ENCODE data around the gene MAP3K3. TPM values are rescaled to one million over a fixed set of nuclear protein-coding genes. Genes with fewer than 3 reads are reported as not detected.

The MAP3K3 gene
- total and polyA plus RNA-seq, 9 donors = 32.2 to 41.0 (median 36.3) TPM

DNA sequence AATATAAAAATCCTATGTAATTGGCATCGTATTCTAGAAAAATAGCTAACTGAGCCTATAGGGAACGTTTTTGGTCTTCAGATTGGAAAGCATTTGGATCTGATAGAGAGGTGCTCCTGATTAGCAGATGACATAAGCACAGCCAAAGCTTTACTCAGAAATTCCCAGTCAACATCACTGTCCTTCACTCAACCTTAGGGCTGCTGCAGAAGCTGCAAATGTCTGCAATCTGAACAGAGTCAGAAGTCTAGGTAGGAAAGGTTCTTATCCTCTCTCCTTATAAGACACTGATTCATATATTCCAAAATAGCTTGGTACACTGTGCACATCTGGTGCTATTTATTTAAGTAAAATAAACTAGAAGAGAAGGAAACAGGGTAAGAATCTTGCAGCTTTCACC lies 100.2 kb downstream of the MAP3K3 start:
- Histone ChIP-seq H3K27me3 (no peaks in the 10 kb centered on the region), H3K4me3 (no peak overlapping the region), H3K27ac (no peak overlapping the region), H3K9me3 (no peaks in the 10 kb centered on the region), H3K4me1 (ENCODE audit: insufficient read depth) (no peaks in the 10 kb centered on the region), H3K36me3 (no peaks in the 10 kb centered on the region)
- intact Hi-C loops (cut with DNase I) = no loop called here
- no peak for TF ChIP-seq POLR2A (IDR thresholded peaks at IDR 0.05)
- no peak for TF ChIP-seq EP300 (IDR thresholded peaks at IDR 0.05)
- TF ChIP-seq, protein P1, sequence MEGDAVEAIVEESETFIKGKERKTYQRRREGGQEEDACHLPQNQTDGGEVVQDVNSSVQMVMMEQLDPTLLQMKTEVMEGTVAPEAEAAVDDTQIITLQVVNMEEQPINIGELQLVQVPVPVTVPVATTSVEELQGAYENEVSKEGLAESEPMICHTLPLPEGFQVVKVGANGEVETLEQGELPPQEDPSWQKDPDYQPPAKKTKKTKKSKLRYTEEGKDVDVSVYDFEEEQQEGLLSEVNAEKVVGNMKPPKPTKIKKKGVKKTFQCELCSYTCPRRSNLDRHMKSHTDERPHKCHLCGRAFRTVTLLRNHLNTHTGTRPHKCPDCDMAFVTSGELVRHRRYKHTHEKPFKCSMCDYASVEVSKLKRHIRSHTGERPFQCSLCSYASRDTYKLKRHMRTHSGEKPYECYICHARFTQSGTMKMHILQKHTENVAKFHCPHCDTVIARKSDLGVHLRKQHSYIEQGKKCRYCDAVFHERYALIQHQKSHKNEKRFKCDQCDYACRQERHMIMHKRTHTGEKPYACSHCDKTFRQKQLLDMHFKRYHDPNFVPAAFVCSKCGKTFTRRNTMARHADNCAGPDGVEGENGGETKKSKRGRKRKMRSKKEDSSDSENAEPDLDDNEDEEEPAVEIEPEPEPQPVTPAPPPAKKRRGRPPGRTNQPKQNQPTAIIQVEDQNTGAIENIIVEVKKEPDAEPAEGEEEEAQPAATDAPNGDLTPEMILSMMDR (IDR thresholded peaks at IDR 0.05) = no peak
- DNase-seq = no peak
- 83 to 85% (median 84%) methylated on average over 2 of the region's 2 CpGs for WGBS, 3 donors

DNA sequence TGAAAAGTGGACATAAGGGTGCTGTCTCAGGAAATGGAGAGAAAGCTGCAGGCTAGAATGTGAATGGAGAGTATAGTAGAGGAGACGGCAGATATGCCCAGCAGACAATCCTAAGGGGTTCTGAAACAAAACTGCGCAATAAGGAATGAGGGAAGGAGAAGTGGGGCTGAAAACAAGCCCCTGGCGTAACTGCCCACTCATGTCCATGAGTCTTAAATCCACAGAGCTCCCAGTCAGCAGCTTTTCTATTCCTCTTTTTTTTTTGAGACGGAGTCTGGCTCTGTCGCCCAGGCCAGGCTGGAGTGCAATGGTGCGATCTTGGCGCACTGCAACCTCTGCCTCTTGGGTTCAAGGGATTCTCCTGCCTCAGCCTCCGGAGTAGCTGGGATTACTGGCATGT lies 113.5 kb downstream of the MAP3K3 start:
- Histone ChIP-seq H3K9me3 (no peaks in the 10 kb centered on the region), H3K36me3 (no peaks in the 10 kb centered on the region), H3K27ac (no peak overlapping the region), H3K4me3 (no peak overlapping the region), H3K27me3 (no peaks in the 10 kb centered on the region), H3K4me1 (ENCODE audit: insufficient read depth) (no peaks in the 10 kb centered on the region)
- DNase-seq = no peak
- WGBS, 3 donors = 94 to 97% (median 96%) methylated on average over 8 of the region's 8 CpGs
- intact Hi-C loops (cut with DNase I) = no loop called here
- TF ChIP-seq, protein P1 (IDR thresholded peaks at IDR 0.05) = no peak

DNA sequence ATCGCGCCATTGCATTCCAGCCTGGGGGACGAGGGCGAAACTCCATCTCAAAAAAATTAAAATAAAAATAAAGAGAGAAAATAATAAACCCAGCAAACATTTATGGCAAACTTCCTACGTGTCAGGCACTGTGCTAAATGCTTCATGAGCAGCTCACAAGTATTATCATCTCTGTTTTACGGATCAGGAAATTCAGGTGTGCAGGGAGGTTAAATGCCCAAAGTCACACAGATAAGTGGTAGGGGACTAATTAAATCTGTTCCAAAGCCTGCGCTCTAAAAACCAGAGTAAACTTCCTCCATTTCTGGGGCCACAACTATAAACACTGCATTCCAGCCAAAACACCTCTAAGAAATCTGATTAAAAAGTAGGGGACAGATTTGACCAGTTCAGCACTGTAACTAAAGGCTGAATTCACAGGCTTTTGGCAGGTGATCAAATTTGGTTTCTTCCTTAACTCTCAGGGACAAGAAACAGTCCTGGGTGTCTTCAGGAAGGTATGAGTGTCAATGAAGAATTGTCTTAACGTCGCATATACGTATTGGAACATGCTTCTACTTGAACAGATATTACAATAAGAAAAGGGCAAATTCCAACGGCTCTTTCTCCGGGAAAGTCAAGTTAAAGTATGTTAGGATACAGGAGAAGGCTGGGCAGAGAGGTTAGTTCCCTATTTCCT lies 118.4 kb downstream of the MAP3K3 start:
- no peaks in the 10 kb centered on the region for H3K27me3 ChIP-seq
- TF ChIP-seq EP300 (IDR thresholded peaks at IDR 0.05) (no peak), POLR2A (IDR thresholded peaks at IDR 0.05) (no peak)
- TF ChIP-seq, protein P1 (IDR thresholded peaks at IDR 0.05) = no peak
- H3K4me1 ChIP-seq (ENCODE audit: insufficient read depth) = peaks cover 3% of the 10 kb centered on the region
- no peaks in the 10 kb centered on the region for H3K9me3 ChIP-seq
- DNase-seq = no peak
- H3K36me3 ChIP-seq = no peaks in the 10 kb centered on the region
- peak overlapping the region; percentile 69 for H3K4me3 ChIP-seq
- intact Hi-C loops (cut with DNase I) = no loop called here
- peak overlapping the region; percentile 37 to 78 for H3K27ac ChIP-seq
- 33 to 41% (median 39%) methylated on average over 12 of the region's 12 CpGs for WGBS, 3 donors

DNA sequence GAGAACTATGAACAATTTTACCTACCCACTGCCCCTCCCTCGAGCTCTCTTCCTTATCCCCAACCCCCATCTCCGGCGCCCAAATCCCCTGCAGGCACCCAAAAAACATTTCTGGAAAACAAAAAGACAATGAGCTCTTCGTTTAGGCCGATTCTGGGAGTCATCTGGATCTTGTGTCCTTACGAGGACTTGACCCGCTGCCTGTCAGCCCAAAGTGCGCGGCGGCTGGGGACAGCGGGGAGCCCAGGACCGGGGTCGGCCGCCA lies 118.9 kb downstream of the MAP3K3 start:
- intact Hi-C loops (cut with DNase I) = no loop called here
- TF ChIP-seq EP300 (IDR thresholded peaks at IDR 0.05) (no peak), POLR2A (IDR thresholded peaks at IDR 0.05) (no peak)
- peak overlapping the region; percentile 69 for H3K4me3 ChIP-seq
- H3K9me3 ChIP-seq = no peaks in the 10 kb centered on the region
- peak overlapping the region; percentile 37 to 78 for H3K27ac ChIP-seq
- 0% methylated on average over 14 of the region's 14 CpGs for WGBS, 3 donors
- peaks cover 3% of the 10 kb centered on the region for H3K4me1 ChIP-seq (ENCODE audit: insufficient read depth)
- no peaks in the 10 kb centered on the region for H3K27me3 ChIP-seq
- DNase-seq = no peak
- no peaks in the 10 kb centered on the region for H3K36me3 ChIP-seq

DNA sequence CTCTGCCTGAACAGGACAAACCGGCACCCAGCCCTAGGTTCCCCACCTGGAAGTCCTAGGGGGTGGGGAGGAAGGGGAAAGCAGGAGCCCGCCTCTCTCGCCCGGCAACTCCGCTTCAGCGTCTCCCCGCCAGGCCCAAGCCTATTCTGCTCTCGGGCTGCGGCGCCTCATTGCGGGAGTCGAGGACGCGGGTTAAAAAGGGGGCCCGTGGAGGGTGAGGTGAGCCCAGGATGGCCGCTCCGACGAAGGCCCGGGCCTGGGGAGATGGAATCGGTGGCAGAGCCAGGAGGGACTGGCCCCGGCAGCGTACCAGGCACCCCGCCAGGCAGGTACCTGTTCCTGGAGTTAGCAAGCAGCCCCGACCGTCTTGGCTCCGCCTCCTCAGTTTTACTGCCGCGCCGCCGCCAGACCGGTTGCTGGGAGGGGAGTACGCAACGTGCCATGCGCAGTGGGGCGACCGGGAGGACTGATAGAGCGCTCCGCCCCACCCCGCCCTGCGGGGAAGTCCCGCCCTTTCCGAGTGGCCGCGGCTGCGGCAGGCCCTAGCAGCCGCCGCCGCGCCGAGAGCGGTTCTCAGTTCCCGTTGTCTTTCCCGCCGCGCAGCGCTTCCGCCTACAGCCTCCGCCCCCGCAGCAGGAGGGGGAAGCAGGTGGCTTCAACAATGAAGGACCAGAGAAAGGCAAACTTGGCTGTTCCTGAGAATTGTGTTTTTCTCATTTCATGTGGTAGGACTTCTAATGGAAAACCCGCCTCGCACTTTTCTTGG lies 119.4 kb downstream of the MAP3K3 start, which contains the start of gene STRADA:
Gene STRADA (minus strand): TSS at position 392 of the 766 bp plus-strand sequence. CDS start 13,430 bp downstream, outside the sequence.
- peak; percentile 74 for TF ChIP-seq POLR2A (IDR thresholded peaks at IDR 0.05)
- TF ChIP-seq EP300 (IDR thresholded peaks at IDR 0.05) = no peak
- DNase-seq = peak; percentile 97 to 98 (median 97)
- Histone ChIP-seq H3K9me3 (no peaks in the 10 kb centered on the region), H3K36me3 (no peaks in the 10 kb centered on the region), H3K4me1 (ENCODE audit: insufficient read depth) (peaks cover 3% of the 10 kb centered on the region), H3K27ac (peak within 1 kb of the TSS; percentile 37 to 78), H3K4me3 (peak within 1 kb of the TSS; percentile 69), H3K27me3 (no peaks in the 10 kb centered on the region)
- intact Hi-C loops (cut with DNase I) = no loop called here
- 0 to 1% (median 0%) methylated on average over 53 to 61 of the region's 61 CpGs for WGBS, 3 donors

Small RNAs within 50 kb of the gene (small RNA-seq; reads per million reads assigned to genes)
- gene RNU6-288P = not detected

Other genes with a start within 250 kb of the MAP3K3 start
- 10 to 100 TPM in 6 of 7 donors, 1 to 10 TPM in 1; 9.3 to 43.8 (median 18.8) TPM for gene CYB561, start 176.1 kb upstream of the MAP3K3 start, total RNA-seq
- gene CYB561, start 176.1 kb upstream of the MAP3K3 start, polyA plus RNA-seq = 10 to 100 TPM in 1 of 2 donors, 1 to 10 TPM in 1; 8.6 to 10.5 TPM
- 1 to 10 TPM; 2.9 to 8.1 (median 5.1) TPM for gene ACE, start 145.4 kb upstream of the MAP3K3 start, total RNA-seq
- 1 to 10 TPM; 3.3 to 7.6 TPM for gene ACE, start 145.4 kb upstream of the MAP3K3 start, polyA plus RNA-seq
- under 1 TPM in 1 of 7 donors, not detected in 6; 0.36 TPM for gene KCNH6, start 99.1 kb upstream of the MAP3K3 start, total RNA-seq
- gene KCNH6, start 99.1 kb upstream of the MAP3K3 start, polyA plus RNA-seq = not detected
- gene DCAF7, start 71.9 kb upstream of the MAP3K3 start, total RNA-seq = 10 to 100 TPM; 14.9 to 56.6 (median 49.7) TPM
- gene DCAF7, start 71.9 kb upstream of the MAP3K3 start, polyA plus RNA-seq = 10 to 100 TPM; 16.6 to 62.5 TPM
- gene TACO1, start 21.5 kb upstream of the MAP3K3 start, total RNA-seq = 10 to 100 TPM in 6 of 7 donors, 1 to 10 TPM in 1; 7.4 to 17.7 (median 12.5) TPM
- gene TACO1, start 21.5 kb upstream of the MAP3K3 start, polyA plus RNA-seq = 10 to 100 TPM; 13.2 to 24.9 TPM
- gene LIMD2, start 77.7 kb downstream of the MAP3K3 start, total RNA-seq = 10 to 100 TPM in 4 of 7 donors, 1 to 10 TPM in 3; 2.6 to 13.2 (median 10.2) TPM
- 1 to 10 TPM; 1.5 to 9.0 TPM for gene LIMD2, start 77.7 kb downstream of the MAP3K3 start, polyA plus RNA-seq
- 10 to 100 TPM; 26.8 to 40.2 (median 34.4) TPM for gene STRADA, start 119.4 kb downstream of the MAP3K3 start, total RNA-seq
- gene STRADA, start 119.4 kb downstream of the MAP3K3 start, polyA plus RNA-seq = 10 to 100 TPM; 21.8 to 46.2 TPM
- 10 to 100 TPM; 31.1 to 72.0 (median 63.2) TPM for gene CCDC47, start 151.2 kb downstream of the MAP3K3 start, total RNA-seq
- gene CCDC47, start 151.2 kb downstream of the MAP3K3 start, polyA plus RNA-seq = 10 to 100 TPM; 32.6 to 83.6 TPM
- gene DDX42, start 151.8 kb downstream of the MAP3K3 start, total RNA-seq = 100 to 1,000 TPM in 4 of 7 donors, 10 to 100 TPM in 3; 72.5 to 137 (median 104) TPM
- gene DDX42, start 151.8 kb downstream of the MAP3K3 start, polyA plus RNA-seq = 100 to 1,000 TPM in 1 of 2 donors, 10 to 100 TPM in 1; 74.4 to 138 TPM
- 100 to 1,000 TPM in 2 of 7 donors, 10 to 100 TPM in 5; 36.4 to 111 (median 83.8) TPM for gene PSMC5, start 205.0 kb downstream of the MAP3K3 start, total RNA-seq
- 100 to 1,000 TPM in 1 of 2 donors, 10 to 100 TPM in 1; 96.2 to 155 TPM for gene PSMC5, start 205.0 kb downstream of the MAP3K3 start, polyA plus RNA-seq
- gene FTSJ3, start 205.2 kb downstream of the MAP3K3 start, total RNA-seq = 10 to 100 TPM; 26.1 to 46.5 (median 34.7) TPM
- 10 to 100 TPM; 21.3 to 47.0 TPM for gene FTSJ3, start 205.2 kb downstream of the MAP3K3 start, polyA plus RNA-seq
- gene SMARCD2, start 220.3 kb downstream of the MAP3K3 start, total RNA-seq = 100 to 1,000 TPM in 1 of 7 donors, 10 to 100 TPM in 6; 46.2 to 117 (median 72.9) TPM
- gene SMARCD2, start 220.3 kb downstream of the MAP3K3 start, polyA plus RNA-seq = 10 to 100 TPM; 47.9 to 52.7 TPM

All from ovary (tissue), 9 donors.